Measurements from ENCODE around the gene EDEM1.

DNA sequence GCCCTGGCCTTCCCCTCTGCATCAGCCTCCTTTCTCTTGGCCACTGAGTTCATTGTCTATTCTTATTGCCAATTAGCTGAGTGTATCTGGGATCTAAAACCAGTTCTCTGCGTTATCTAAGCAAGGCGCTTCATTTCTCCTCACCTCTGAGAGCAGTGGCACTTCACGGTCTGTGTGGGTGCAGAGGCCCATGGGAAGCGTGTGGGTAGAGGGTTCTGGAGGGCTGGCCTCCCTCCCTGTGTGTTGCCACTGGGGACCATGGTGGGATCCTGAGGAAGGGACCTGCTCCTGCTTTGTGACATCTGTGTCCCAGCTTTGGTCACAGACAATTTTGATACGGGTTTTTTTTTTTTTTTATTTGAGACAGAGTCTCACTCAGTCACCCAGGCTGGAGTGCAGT lies 32.7 kb downstream of the EDEM1 start:
- TF ChIP-seq, protein P1, sequence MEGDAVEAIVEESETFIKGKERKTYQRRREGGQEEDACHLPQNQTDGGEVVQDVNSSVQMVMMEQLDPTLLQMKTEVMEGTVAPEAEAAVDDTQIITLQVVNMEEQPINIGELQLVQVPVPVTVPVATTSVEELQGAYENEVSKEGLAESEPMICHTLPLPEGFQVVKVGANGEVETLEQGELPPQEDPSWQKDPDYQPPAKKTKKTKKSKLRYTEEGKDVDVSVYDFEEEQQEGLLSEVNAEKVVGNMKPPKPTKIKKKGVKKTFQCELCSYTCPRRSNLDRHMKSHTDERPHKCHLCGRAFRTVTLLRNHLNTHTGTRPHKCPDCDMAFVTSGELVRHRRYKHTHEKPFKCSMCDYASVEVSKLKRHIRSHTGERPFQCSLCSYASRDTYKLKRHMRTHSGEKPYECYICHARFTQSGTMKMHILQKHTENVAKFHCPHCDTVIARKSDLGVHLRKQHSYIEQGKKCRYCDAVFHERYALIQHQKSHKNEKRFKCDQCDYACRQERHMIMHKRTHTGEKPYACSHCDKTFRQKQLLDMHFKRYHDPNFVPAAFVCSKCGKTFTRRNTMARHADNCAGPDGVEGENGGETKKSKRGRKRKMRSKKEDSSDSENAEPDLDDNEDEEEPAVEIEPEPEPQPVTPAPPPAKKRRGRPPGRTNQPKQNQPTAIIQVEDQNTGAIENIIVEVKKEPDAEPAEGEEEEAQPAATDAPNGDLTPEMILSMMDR (IDR thresholded peaks at IDR 0.05): no peak
- TF ChIP-seq POLR2A (IDR thresholded peaks at IDR 0.05) (no peak), EP300 (IDR thresholded peaks at IDR 0.05) (no peak)

Measured in ovary (tissue), 3 donors.